GM18498 (cell line): ENCODE results near the gene STK16.
A peak's percentile ranks its signal among the peaks of the same experiment; 100 is the strongest.

Source experiments
- ATAC-seq: cut with Tn5 transposase; IDR thresholded peaks from one replicate; pipeline ENCODE4 v1.9.1; 2021; ENCODE audit warnings: mild to moderate bottlenecking, moderate library complexity; ENCODE audit not compliant: unreplicated experiment

STK16 gene

GRCh38 chr2:219268294-219268693 is 23.0 kb downstream of the STK16 start:
- ATAC-seq, result no peak

GRCh38 chr2:219269362-219270054 is 24.2 kb downstream of the STK16 start:
- no peak for ATAC-seq

GRCh38 chr2:219270055-219270372 is 24.7 kb downstream of the STK16 start:
- no peak for ATAC-seq

GRCh38 chr2:219271021-219271420 is 25.7 kb downstream of the STK16 start:
- no peak for ATAC-seq

- ATAC-seq, result no peak
These were observed 27.1 kb downstream of the STK16 start for GRCh38 chr2:219272356-219272755.

GRCh38 chr2:219272995-219273394 is 27.7 kb downstream of the STK16 start:
- no peak for ATAC-seq

GRCh38 chr2:219273937-219274336 is 28.7 kb downstream of the STK16 start:
- no peak for ATAC-seq

- ATAC-seq, result no peak
These were observed 29.2 kb downstream of the STK16 start for GRCh38 chr2:219274361-219274921.

GRCh38 chr2:219277703-219278654 is 32.7 kb downstream of the STK16 start:
- peak; percentile 25 for ATAC-seq

DNA sequence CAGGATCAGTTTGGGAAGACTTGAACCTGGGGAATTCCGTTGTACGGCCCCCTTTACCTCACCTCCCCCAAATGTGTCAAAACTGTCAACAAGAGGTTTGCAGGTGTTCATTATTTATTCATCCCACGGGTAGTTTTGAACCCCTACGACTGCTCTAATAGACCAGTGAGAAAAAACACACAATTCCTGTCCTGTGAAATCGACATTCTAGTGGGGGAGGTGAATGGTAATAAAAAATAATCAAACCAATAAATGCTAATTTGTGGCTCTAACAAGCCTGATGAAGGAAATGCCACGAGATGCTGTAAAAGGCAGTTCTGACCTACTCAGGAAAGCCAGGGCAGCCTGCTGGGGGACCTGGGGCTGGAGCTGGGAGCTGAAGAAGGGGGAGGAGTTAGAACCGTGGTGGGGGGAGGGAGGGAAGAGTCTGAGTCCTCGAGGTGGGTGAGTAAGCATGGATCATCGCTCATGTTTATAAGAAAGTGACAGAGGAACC is 33.4 kb downstream of the STK16 start:
- ATAC-seq, result no peak

DNA sequence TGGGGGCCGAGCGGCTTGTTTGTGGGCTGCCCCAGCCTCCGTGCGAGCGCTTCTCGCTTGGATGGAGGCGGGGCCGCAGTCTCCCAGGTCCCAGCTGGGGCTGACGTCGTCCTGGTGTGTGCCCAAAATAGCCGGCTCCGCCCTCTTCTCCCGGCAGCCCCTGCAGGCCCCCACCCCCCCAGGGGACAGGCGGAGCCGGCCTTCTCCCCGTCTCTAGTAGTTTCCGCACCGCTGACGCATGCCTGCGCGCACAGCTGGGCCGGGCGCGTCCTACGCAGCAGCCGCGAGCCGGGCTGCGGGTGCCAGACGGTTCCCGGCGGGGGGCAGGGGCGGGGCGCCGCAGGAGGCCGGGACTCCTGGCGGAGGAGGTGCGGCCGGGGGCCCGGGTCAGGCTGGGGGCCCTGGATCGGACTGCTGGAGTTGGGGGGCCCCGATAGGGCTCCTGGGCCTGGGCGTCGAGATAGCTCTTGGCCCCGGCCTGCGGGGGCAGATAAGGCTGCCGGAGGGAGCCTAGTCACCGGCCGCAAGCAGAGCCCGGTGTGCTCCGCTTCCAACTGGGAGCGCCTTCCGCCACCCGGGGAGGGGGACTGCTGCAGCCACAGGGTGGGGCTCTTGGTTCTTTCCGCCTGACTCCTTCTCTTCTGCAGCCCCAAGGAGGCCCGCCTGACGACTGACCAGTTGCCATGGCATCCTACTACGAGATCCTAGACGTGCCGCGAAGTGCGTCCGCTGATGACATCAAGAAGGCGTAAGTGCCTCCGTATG is 34.1 kb downstream of the STK16 start, which contains the start of gene DNAJB2:
Gene DNAJB2 (plus strand): TSS at position 216 of the 765 bp plus-strand sequence. CDS start 468 bp downstream, at position 684.
- peak; percentile 92 for ATAC-seq

- no peak for ATAC-seq
These were observed 34.7 kb downstream of the STK16 start for GRCh38 chr2:219279916-219280516.

DNA sequence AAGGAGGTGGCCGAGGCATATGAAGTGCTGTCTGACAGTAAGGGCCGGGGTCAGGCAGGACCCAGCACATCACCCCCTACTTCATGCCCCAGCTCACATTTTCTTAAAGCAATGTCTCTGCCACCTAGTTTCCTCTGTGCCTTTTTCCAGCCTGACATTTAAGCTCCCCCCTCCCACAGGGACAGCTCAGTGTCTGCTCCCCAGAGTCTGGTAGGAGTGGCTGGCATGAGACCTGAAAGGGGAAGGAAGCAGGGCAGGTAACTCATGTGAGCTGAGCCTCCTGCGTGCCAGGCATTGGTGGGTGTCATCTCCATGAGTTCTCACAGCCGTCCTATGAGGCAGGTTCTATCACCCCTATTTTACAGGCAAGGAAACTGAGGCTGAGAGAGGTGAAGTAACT is 35.4 kb downstream of the STK16 start:
- ATAC-seq, result no peak

GRCh38 chr2:219281588-219281987 is 36.3 kb downstream of the STK16 start:
- no peak for ATAC-seq

DNA sequence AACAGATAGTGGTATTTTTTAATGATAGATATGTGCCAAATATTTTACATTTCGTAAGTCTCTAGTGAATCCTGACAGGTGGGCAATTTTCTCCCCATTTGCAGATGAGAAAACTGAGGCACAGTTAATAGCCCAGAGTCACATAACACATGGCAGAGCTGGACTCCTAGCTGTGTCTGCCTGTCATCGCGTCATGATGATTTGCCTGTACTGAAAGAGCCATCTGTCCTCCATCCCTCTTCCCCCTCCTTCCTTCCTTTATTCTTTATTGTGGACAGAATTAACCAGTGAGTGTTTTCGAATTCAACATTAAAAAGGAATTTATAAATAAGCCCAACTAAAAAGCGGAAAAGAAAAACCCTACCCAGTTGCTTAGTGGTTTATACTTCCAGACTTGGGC is 37.1 kb downstream of the STK16 start:
- ATAC-seq, result no peak

DNA sequence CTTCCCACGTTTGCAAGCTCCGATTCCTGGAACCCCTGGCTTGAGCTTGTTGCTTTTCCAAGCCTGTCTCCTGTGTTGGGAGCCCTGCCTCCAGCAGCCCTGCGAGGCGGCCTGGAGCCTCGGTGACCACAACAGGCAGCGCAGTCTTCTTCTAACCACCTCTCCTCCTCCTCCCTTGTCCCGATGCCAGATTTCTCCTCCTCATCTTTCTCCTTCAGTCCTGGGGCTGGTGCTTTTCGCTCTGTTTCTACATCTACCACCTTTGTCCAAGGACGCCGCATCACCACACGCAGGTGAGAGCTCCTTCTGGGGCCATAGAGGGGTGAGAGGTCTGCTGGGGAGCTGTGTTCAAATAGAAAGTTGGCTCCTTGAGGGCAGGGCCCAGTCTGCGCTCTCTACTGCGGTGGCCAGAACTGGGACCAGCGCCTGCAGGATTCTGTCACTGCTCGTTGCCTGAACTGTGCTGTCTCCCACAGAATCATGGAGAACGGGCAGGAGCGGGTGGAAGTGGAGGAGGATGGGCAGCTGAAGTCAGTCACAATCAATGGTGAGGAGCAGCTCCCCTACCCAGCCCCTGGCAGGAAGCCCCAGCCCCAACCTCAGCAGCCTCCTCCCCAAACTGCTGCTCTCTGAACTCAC is 37.8 kb downstream of the STK16 start:
- ATAC-seq, result no peak

DNA sequence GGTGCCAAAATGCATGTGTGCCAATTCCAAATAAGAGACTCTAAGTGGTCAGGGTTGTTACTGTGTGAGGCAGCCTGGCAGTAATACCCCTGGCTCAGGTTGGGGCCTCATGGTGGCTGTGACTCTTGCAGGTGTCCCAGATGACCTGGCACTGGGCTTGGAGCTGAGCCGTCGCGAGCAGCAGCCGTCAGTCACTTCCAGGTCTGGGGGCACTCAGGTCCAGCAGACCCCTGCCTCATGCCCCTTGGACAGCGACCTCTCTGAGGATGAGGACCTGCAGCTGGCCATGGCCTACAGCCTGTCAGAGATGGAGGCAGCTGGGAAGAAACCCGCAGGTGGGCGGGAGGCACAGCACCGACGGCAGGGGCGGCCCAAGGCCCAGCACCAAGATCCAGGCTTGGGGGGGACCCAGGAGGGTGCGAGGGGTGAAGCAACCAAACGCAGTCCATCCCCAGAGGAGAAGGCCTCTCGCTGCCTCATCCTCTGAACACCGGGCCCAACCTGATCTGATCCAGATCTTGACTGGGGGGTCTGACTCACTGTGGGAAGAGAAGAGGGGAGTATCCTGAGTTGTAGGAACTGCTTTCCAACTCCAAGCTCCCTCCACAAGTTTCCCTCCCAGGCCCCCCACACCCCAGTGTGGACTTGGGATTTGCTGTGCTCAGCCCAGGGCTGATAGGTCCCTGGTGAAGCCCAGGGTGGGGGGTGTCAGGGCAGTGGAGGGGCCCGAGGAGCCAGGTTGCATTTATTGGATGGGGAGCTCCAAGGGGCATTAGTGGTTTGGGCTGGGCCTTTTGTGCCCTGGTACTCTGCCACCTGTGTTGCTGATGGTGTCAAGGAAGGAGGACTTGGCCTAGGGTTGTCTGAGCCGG is 39.5 kb downstream of the STK16 start:
- no peak for ATAC-seq

- no peak for ATAC-seq
These were observed 40.1 kb downstream of the STK16 start for GRCh38 chr2:219285373-219285735.

- ATAC-seq, result no peak
These were observed 40.7 kb downstream of the STK16 start for GRCh38 chr2:219285894-219286425.
